NCI-H146 (cell line): ENCODE data around the gene CD74.

Source experiments
- DNase-seq: peaks from one replicate; lab custom pipeline; 2025; lab: John Stamatoyannopoulos, UW

Gene CD74

GRCh38 chr5:150397782-150398721, 14.7 kb downstream of the CD74 start:
- DNase-seq: no peak

- DNase-seq: no peak
These were observed 15.4 kb downstream of the CD74 start for GRCh38 chr5:150397146-150397781.

- no peak for DNase-seq
These were observed 16.4 kb downstream of the CD74 start for GRCh38 chr5:150396267-150396666.

- DNase-seq: no peak
These were observed 17.1 kb downstream of the CD74 start for GRCh38 chr5:150395688-150395975.

GRCh38 chr5:150394912-150395687, 17.6 kb downstream of the CD74 start:
- no peak for DNase-seq

- no peak for DNase-seq
These were observed 18.6 kb downstream of the CD74 start for GRCh38 chr5:150394131-150394530.

- DNase-seq: no peak
These were observed 19.5 kb downstream of the CD74 start for GRCh38 chr5:150393096-150393645.

GRCh38 chr5:150392680-150393079, 20.0 kb downstream of the CD74 start:
- DNase-seq: no peak

- DNase-seq: no peak
These were observed 20.7 kb downstream of the CD74 start for GRCh38 chr5:150391986-150392385.

- no peak for DNase-seq
These were observed 21.5 kb downstream of the CD74 start for GRCh38 chr5:150391064-150391834.

GRCh38 chr5:150389531-150390266, 23.0 kb downstream of the CD74 start:
- DNase-seq: no peak

- no peak for DNase-seq
These were observed 26.5 kb downstream of the CD74 start for GRCh38 chr5:150386024-150386855.

- no peak for DNase-seq
These were observed 28.0 kb downstream of the CD74 start for GRCh38 chr5:150384701-150385100.

GRCh38 chr5:150377964-150378694, 34.6 kb downstream of the CD74 start:
- no peak for DNase-seq

GRCh38 chr5:150376799-150377771, 35.6 kb downstream of the CD74 start:
- no peak for DNase-seq

- no peak for DNase-seq
These were observed 38.1 kb downstream of the CD74 start for GRCh38 chr5:150374651-150375050.

GRCh38 chr5:150372639-150373038, 40.1 kb downstream of the CD74 start:
- DNase-seq: no peak

- no peak for DNase-seq
These were observed 44.2 kb downstream of the CD74 start for GRCh38 chr5:150368526-150368925.
